Neural cell (in vitro differentiated cells): ENCODE measurements around the gene CDH3.

ENCODE experiments used
- EP300 ChIP-seq: fragments of 450-650 bp; conservative IDR thresholded peaks from 2 replicates; pipeline ENCODE4 v1.6.1; 2014; ENCODE audit warnings: antibody characterized with exemption, mild to moderate bottlenecking, moderate library complexity; ENCODE audit not compliant: poor library complexity, severe bottlenecking
- EZH2 ChIP-seq: fragments of 200-600, 300-800 bp; shearing (Covaris generic), sonication (generic); IDR thresholded peaks from 2 replicates; pipeline ENCODE4 v1.6.1; 2014; ENCODE audit warnings: antibody characterized with exemption, low read length, borderline replicate concordance, mild to moderate bottlenecking; ENCODE audit not compliant: insufficient read depth, poor library complexity, severe bottlenecking
- TAF1 ChIP-seq: IDR thresholded peaks from 2 replicates; pipeline ENCODE4 v1.6.1; 2012; ENCODE audit warnings: low read depth
- TF ChIP-seq, protein P1 (sequence below): fragments of 450-650 bp; IDR thresholded peaks from 2 replicates; pipeline ENCODE4 v1.5.1; 2014; ENCODE audit warnings: antibody characterized with exemption, mild to moderate bottlenecking, moderate library complexity; ENCODE audit not compliant: poor library complexity, severe bottlenecking

GRCh38 chr16:68629351-68629910, 15.7 kb upstream of the CDH3 start:
- no peak for TF ChIP-seq EP300
- TF ChIP-seq, protein P1, sequence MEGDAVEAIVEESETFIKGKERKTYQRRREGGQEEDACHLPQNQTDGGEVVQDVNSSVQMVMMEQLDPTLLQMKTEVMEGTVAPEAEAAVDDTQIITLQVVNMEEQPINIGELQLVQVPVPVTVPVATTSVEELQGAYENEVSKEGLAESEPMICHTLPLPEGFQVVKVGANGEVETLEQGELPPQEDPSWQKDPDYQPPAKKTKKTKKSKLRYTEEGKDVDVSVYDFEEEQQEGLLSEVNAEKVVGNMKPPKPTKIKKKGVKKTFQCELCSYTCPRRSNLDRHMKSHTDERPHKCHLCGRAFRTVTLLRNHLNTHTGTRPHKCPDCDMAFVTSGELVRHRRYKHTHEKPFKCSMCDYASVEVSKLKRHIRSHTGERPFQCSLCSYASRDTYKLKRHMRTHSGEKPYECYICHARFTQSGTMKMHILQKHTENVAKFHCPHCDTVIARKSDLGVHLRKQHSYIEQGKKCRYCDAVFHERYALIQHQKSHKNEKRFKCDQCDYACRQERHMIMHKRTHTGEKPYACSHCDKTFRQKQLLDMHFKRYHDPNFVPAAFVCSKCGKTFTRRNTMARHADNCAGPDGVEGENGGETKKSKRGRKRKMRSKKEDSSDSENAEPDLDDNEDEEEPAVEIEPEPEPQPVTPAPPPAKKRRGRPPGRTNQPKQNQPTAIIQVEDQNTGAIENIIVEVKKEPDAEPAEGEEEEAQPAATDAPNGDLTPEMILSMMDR, result no peak
- TF ChIP-seq EZH2, result no peak
- TF ChIP-seq TAF1, result no peak
